HG03378 (cell line): Measurements from ENCODE around the gene NFATC2.
A peak's percentile ranks its signal among the peaks of the same experiment; 100 is the strongest.
"Not testable (repeated sequence)": the region's sequence is repeated elsewhere in the genome, so short reads cannot be mapped to it uniquely, and the experiment has no call there.

Source experiments
- ATAC-seq: cut with Tn5 transposase; IDR thresholded peaks from one replicate; pipeline ENCODE4 v1.9.1; 2021; ENCODE audit warnings: mild to moderate bottlenecking, moderate library complexity; ENCODE audit not compliant: unreplicated experiment

The NFATC2 gene

DNA sequence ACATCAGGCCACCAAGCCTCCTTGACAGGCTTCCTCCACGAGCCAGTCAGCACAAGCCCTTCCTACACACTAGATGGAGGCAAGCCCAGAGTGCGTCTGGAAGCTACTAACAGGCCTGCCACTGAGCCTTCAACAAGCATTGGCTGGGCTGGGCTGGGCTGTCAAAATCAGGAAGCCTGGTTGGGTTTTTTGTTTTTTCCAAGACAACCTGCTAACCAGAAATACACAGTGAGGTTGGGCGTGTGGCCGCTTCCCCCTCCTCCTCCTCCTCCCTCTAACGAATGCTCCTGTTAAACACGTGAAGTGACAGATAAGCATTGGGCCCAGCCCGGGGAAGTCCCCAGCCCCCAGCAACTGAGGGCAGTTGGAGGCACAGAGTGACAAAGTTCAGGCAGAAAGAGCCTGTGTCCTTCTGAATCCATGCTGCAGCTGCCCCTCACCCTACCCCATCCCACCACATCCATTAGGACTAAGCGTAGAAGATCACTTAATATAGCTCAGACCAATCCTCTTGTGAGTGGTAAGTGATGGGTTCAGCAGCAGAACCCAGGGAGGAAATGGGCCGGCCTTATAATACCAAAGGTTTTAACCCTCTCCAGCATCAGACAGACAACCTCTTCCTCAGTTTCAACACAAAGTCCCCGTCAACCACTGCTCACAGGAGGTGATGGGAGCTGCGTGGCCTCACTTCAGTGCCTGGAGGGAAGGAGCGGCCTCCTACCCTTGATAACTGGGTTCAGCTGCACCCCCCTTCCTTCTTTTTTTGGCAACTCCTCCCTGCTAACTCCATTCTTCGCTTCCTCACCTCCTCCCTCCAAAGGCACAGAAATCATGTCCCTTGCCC lies 1.1 kb downstream of the NFATC2 start:
- ATAC-seq: peak; percentile 46

DNA sequence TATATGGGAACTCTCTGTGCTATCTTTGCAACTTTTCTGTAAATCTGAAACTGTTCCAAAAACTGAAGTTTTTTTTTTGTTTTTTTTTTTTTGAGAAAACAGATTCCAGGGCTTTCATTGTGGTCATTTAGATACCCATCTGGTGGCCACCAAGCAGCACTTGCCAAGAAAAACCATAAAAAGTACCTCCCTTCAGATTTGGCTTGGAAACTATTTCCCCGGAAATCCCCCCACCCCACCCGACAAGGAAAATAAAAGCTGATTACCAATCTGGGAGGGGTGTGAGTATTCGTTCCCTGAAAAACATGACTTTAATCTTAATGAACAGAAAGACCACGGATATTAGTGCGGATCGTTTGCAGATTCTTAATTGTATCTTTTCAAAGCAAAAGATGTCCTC lies 1.9 kb downstream of the NFATC2 start:
- ATAC-seq: no peak

DNA sequence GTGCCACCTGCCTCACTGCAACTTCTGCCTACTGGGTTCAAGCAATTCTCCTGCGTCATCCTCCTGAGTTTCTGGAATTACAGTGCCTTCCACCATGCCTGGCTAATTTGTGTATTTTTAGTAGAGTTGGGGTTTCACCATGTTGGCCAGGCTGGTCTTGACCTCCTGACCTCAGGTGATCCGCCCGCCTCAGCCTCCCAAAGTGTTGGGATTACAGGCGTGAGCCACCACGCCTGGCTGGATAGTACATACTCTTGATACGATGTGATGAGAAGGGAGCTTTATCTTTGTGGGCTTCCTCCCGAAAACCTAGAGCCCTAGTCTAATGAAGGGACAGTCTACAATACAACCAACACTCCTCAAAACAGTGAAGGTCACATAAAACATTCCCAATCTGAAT lies 2.4 kb downstream of the NFATC2 start:
- ATAC-seq: not testable (repeated sequence)

DNA sequence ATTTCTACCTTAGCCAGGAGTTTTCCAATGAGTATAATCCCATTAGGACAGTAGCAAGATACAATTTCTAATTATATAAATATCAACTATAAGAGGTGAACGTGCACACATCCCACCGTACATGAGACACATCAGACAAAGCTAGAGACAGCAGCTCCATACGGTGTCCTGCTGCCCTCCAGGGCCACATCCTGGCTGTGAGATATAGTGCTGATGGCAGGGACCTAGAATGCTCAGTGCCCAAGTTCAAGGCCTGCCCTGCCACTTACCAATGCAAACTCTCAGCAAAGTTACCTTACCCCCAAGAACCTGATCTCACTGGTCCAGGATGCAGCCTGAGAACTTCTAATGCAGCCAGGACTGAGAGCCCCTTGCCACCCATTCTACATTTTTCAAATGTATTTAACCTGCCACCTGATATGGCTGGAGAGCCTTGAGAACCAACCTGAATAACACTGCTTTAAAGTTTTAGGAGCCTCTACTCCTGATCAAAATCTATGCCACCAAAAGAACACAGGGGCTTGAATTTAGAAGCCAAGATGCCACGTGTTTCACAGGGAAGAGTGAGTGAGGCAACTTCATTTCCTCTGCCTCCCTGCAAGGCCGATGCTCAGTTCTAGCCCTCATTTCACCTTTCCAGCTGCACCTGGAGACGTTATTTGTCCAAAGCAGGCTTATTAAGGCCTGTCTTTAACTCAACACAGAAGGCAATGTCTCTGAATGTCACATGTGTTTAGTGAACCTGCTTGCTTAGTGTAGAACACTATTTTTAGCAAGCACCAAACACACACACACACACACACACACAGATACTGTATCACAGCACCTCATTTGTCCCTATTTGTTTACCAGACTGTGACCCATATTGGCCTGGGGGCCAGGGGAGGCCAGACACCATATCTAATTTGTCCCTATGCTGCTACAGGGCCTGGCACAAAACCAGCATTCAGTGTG lies 6.1 kb downstream of the NFATC2 start:
- ATAC-seq: no peak

DNA sequence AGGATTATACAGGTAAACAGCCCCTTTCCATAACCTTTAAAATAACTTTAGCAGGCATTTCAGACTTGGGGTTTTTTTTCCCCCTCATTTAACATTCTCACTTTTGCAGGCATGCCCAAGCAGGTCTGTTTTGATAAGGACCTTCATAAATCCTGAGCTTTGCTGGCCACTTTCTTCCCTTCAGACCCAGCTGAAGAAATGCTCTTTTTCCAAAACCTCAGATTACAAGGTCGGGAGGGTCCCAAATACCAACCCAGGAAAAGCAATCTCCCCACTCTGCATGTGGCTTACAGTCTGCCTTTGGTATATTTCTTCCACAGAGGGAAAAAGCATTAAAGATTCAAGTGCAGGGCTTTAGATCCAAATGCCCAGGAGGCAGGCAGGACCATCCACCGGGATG lies 6.8 kb downstream of the NFATC2 start:
- no peak for ATAC-seq

DNA sequence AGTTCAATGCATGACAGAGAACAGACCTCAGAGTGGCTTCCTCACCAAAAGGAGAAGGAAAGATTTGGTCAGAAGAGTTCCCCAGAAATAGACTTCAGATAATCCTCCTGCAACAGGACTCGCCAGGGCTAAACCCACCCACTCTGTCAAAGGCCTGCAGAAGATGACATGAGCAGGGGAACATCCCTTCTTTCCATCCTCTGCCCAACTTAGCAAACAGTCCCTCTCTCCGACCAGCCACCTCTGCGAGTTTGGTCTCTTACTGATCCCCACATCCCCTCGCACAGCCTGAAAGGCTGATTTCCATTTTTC lies 7.5 kb downstream of the NFATC2 start:
- no peak for ATAC-seq

DNA sequence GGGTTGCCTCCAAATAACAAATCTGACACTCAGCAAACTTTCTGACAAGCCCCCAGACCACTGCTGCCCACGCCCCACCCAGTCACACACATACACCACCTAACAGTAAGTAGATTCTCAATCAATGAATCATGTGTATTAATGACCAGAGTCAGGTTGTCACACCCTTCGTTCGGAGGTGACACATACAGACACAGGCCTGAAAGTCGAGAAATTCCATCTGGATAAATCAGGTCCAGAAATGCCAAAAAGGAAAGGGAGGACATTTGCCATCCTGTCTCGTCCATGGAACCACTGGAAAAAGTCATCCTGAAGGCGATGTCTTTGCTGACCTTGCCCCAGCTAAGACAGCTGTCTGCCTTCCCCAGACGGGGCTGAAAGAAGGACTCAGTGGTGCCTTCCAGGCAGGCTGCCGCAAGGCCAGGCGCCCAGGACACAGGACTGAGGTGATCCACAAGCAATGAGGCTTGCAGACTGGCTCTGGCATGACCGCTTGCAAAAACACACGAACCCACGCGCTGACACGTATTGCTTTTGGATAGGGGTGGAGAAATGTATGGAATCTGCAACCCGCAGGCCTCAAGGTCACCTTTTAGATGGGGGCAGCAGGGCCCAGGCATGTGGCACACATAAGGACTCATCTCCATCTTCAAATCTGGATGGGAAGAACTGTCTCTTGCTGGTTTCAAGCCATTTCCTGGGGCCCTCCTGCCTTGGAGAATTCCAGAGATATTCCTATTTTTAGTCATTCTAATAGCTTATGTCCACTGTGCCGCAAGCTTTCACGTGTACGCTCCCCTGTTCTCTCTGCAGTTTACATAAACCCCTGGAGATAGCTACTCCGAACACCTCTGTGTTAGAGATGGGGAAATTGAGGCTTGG lies 9.0 kb downstream of the NFATC2 start:
- ATAC-seq: no peak

DNA sequence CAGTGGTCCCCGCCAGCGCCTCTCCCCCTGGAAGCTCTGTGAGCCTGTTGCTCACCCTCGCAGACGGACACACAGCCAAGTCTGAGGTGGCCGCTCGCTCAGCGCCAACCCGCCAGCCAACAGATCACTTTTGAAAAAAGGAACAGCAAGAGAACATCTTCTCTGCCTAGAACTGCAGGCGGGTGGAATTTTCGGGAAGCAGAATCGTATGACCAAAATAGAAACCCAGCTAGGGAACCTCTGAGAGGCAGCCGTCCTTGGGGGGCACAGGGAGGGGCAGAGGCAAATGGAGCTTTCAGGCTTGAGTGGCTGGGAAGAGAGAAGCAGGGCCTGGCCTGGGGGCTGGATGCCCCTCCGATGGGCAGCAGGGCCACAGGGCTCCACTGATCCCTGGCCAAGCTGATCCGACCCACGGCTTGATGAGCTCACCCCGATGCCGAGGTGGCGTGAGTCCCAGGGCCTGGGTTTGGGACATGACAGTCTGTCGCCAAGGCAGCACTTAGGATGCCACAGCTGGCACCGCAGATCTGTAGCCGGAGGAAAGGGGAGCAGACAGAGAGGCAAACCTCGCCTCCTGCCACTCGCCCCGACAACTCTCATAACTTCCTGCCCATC lies 9.8 kb downstream of the NFATC2 start:
- no peak for ATAC-seq

DNA sequence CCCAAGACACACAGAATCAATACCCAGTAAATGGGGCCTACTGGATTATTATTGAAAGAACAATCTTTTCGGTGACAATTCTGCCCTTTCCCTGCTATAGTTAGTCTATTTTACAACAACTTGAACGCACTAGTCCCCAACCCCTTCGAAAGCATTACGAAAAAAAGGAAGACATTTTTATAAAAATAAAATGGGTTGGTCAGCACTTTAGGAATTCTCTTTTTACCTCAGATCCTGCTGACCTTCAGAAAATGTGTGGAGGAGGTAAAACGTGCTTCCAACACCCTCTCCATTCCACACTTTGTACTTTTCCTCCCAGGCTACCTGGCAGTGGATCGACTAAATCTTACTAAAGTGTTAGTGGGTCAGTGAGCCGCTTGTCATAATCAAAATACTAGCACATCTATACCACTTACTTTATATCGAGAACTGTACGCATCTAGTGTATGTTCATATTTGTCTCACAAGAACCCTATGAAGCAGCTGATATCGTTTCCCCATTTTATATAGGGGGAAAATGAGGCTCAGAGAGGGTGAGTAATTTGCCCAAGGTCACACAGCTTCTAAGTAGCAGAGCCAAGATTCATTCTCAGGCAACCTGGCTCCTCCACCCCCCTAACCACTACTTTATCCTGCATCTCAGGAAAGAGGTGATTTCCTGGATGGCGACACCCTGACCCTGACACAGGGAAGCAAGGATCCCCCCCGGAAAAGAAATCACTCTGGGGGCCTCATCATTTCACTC lies 10.6 kb downstream of the NFATC2 start:
- ATAC-seq: no peak

DNA sequence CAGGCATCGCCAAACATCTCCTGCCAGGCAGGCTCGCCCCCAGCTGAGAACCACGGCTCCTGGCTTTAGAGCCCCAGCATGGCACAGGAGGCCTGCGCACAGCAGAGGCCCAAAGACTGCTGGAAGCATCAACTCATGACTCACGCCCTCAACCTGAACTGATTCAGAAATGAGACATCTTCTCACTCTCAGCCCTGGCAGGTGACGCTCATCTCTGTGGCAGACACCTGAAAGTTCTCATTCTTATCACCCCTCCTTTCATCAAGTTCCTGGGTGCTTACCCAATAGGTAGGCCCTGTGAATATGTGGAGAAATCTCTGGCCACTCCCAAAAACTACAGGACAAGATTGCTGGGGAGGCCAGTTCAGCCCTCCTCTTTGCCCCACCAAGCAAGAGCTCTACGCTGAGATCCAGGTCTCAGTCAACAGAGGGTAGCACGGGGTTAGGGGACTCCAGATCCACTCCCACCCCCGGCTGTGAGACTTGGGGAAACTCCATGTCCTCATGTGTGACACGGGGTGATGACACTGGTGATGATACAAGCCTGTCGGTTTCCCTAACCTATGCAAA lies 11.3 kb downstream of the NFATC2 start:
- peak; percentile 50 for ATAC-seq

DNA sequence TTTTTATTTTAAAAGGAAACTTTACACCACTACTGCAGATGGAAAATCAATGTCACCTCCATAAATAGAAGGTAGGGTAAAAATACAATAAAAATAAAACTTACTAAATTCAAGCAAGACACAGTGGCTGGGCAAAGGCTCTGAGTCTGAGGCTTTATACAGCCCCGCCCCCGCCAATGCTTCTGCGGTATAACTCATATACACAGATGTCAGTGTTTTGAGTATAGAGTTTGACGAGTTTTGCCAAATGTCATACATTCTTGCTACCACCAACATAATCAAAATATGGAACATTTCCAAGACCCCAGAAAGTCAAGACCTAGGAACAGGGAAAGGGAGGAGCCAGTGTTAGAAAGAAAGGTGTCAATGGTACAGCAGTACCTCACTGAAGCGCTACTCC lies 12.8 kb downstream of the NFATC2 start:
- ATAC-seq: peak; percentile 16

DNA sequence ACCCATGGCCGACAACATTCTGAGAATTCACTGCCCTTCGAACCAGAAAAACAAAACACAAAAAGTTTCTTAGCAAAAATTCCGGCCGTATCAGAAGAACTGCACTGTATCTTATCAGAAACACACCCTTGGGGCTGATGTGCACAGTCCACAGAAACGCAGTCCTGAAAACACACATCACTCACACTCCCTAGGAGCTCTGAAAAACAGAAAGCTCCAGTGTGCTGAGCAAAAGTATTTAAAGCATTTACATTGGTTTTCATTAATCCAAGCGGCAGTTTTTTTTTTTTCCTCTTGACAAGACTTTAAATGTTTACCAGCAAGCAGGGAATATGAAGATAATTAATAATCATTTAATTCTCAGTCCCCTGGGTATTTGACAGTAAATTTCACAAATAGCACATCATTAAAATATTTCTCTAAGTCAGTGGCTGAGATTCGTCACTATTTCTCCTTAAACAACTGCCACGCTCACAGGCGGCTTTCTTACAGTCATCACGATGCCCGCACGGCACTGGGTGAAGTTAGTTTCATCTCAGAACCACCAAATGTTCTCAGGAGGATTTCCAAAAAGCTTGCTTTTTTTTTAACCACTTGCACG lies 13.3 kb downstream of the NFATC2 start:
- ATAC-seq: peak; percentile 30

DNA sequence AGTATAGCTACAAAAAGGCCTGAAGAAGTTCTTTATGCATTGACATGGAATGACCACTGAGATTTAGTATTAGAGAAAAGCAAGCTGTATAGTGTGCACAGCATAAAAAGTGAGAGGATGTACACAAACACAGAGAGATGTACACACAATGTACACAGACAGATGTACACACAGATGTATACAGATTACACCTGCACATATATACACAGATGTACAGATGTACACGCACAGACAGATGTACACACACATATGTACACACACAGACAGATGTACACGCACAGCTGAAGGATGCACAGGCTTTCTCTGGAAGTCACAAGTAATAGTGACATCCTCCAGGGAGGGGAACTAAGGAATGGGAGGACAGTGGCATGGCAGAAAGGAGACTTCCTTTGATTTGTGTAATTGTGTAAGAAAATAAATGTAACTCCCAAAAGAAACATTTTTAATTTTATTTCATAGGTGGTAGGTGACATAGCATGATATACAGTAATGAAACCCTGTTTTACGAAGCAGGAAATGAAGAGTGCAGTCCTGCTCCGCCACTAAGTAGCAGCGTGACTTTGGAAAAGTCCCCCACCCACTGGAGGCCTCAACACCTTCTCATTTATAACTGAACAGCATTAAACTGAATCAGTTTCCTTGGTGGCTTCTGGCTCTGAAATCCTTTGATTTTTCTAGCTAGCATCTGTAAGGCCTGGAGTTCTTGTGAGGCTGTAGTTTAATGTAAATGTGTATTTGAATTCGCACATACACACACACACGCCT lies 14.1 kb downstream of the NFATC2 start:
- peak; percentile 31 for ATAC-seq

DNA sequence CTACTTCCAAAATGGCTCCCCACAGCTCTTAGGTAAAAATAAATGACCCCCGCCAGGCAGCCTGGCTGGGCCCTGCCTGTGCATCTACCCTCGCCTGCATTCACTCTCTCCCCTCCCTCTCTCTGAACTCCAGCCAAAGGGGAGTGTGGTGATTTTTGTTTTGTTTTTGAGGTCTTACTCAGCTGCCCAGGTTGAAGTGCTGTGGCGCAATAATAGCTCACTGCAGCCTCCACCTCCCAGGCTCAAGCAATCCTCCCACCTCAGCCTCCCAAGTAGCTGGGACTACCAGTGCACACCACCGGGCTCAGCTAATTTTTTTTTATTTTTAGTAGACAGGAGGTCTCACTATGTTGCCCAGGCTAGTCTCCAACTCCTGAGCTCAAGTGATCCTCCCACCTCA lies 15.8 kb downstream of the NFATC2 start:
- ATAC-seq: no peak

DNA sequence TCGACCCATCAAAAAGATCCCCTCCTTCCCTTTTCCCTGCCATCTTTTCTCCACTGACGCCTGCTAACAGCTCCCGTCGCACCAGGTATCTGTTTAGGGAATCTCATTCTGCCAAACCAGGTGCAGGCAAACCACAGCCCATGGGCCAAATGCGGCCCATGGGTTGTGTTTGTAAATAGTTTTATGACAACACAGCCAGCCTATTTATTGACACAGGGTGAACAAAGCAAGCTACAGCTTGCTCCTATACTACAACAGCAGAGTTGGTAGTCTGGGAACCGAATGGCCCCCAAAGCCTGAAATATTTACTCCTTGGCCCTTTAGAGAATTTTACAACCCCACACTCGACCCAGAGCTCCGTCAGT lies 16.4 kb downstream of the NFATC2 start:
- no peak for ATAC-seq

DNA sequence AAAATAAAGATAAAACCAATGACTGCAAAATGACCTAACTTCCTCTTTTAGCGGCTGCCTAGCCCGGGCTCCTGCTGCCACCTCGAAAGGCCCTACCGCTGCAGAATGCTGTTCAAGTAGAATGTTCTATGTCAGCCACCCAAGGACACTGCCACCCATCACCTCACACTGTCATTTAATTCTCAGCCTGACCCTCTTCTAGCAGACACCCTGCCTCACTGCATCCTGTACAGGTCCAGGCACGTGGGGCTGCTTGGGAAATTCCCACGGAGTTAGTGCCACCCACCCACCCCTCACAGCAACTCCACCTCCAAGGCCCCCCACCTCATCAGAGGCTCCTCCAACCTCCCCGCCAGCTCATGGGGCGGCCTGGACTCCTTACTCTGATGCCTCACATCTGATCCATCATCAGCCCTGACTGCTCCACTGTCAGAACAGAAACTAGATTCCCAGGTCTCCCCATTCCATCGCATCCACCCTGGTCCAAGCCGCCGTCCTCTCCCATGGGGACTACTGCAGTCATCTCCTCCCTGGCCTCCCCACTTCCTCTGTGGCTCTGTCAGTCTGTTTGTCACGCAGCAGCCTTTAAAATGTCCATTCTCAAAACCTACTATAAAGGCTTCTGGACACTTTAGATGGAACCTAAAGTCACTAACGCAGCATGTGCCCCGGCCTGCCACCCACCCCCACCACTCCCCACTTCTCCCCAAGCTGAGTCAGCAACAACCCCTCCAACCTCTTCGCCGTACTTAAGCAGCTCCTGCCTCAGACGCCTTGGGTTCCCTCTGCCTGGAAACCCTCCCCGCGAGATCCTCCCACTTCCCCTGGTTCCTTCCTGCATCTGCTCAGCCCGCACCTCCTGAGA lies 17.0 kb downstream of the NFATC2 start:
- ATAC-seq: no peak

DNA sequence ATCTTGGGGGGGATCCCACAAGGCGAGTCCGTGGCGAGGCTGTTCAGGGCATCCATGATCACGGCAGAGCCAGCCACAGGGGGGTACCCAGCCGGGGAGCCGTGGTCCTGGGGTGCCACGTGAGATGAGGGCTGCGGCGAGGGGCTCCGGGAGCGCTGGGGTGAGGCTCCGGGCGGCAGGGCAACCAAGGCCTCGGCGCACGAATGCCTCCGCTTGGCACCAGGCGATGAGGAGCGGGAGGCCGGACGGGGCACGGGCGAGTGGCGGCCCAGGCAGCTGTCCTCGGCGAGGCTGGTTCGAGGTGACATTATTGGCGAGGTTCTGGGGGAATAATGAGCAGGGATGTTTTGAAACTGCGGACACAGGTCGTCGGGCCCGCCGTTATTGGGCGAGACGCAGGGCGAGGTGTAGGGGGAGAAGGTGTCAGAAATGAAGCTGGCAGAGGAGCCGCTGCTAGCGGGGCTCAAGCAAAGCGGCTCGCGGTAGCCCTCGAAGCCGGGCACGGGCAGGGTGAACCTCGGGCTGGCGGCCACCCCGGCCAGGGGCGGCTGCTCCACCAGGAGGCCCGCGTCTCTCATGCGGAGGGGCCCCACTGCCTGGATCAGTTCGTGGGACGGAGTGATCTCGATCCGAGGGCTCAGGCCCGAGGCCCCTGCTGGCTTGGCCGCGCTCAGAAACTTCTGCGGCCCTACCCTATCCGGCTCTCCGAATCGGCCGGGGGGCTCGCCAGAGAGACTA lies 19.1 kb downstream of the NFATC2 start:
- no peak for ATAC-seq
